Duodenal mucosa (tissue), 2 donors: ENCODE measurements around the gene IMPDH2.

Source experiments
- H3K27ac ChIP-seq: one replicate; pipeline ENCODE4 v1.7.0; 2013; ENCODE audit warnings: low read depth, low read length
- H3K27me3 ChIP-seq, 2 donors: one replicate each; pipeline ENCODE4 v1.7.0; 2013; ENCODE audit warnings: low read length in 2 of 2, control low read depth in 1 of 2; ENCODE audit not compliant: insufficient read depth in 2 of 2, control insufficient read depth in 1 of 2
- H3K36me3 ChIP-seq, 2 donors: one replicate each; pipeline ENCODE4 v1.7.0; 2013; ENCODE audit warnings: low read length in 2 of 2, control low read depth in 1 of 2; ENCODE audit not compliant: insufficient read depth in 2 of 2, control insufficient read depth in 1 of 2
- H3K4me1 ChIP-seq, 2 donors: one replicate each; pipeline ENCODE4 v1.7.0; 2013; ENCODE audit warnings: low read length in 2 of 2, control low read depth in 1 of 2; ENCODE audit not compliant: insufficient read depth in 2 of 2, control insufficient read depth in 1 of 2
- H3K4me3 ChIP-seq, 2 donors: one replicate each; pipeline ENCODE4 v1.7.0; 2013; ENCODE audit warnings: low read length in 2 of 2, low read depth in 1 of 2
- H3K9ac ChIP-seq, 2 donors: one replicate each; pipeline ENCODE4 v1.7.0; 2013; ENCODE audit warnings: low read length in 2 of 2, low read depth in 1 of 2
- H3K9me3 ChIP-seq, 2 donors: one replicate each; pipeline ENCODE4 v1.7.0; 2013; ENCODE audit warnings: low read length in 2 of 2, control low read depth in 1 of 2; ENCODE audit not compliant: control insufficient read depth in 1 of 2

Gene IMPDH2

GRCh38 chr3:49030321-49030720 lies 1.1 kb upstream of the IMPDH2 start:
- Histone ChIP-seq H3K9ac (no peak overlapping the region), H3K4me3 (no peak overlapping the region), H3K9me3 (no peaks in the 10 kb centered on the region), H3K4me1 (peaks cover 18 to 24% of the 10 kb centered on the region in 2 donors), H3K36me3 (peaks cover 39 to 67% of the 10 kb centered on the region in 2 donors), H3K27me3 (no peaks in the 10 kb centered on the region), H3K27ac (no peak overlapping the region)

GRCh38 chr3:49029563-49029884 lies 326 bp upstream of the IMPDH2 start:
- Histone ChIP-seq H3K4me1 (peaks cover 20 to 30% of the 10 kb centered on the region in 2 donors), H3K9ac (peak overlapping the region; percentile 75 to 98), H3K27ac (peak overlapping the region; percentile 80), H3K27me3 (no peaks in the 10 kb centered on the region), H3K9me3 (no peaks in the 10 kb centered on the region), H3K4me3 (peak overlapping the region; percentile 64 to 90), H3K36me3 (peaks cover 47 to 67% of the 10 kb centered on the region in 2 donors)

GRCh38 chr3:49028298-49028672 lies 913 bp downstream of the IMPDH2 start:
- H3K4me3 ChIP-seq, result peak overlapping the region; percentile 64 to 90
- H3K4me1 ChIP-seq, result peaks cover 20 to 39% of the 10 kb centered on the region in 2 donors
- H3K9me3 ChIP-seq, result no peaks in the 10 kb centered on the region
- peak overlapping the region; percentile 75 to 98 for H3K9ac ChIP-seq
- H3K36me3 ChIP-seq, result peaks cover 51 to 68% of the 10 kb centered on the region in 2 donors
- H3K27ac ChIP-seq, result no peak overlapping the region
- H3K27me3 ChIP-seq, result no peaks in the 10 kb centered on the region

- H3K36me3 ChIP-seq, result peaks cover 45 to 61% of the 10 kb centered on the region in 2 donors
- H3K27ac ChIP-seq, result no peak overlapping the region
- no peak overlapping the region for H3K4me3 ChIP-seq
- H3K27me3 ChIP-seq, result no peaks in the 10 kb centered on the region
- H3K4me1 ChIP-seq, result peaks cover 27 to 45% of the 10 kb centered on the region in 2 donors
- H3K9me3 ChIP-seq, result no peaks in the 10 kb centered on the region
- H3K9ac ChIP-seq, result peak overlapping the region in 1 of 2 donors; percentile 75
Measured at GRCh38 chr3:49027634-49028033, 1.6 kb downstream of the IMPDH2 start.

GRCh38 chr3:49026536-49026935 lies 2.7 kb downstream of the IMPDH2 start:
- Histone ChIP-seq H3K36me3 (peaks cover 34 to 50% of the 10 kb centered on the region in 2 donors), H3K4me1 (peaks cover 29 to 48% of the 10 kb centered on the region in 2 donors), H3K9ac (no peak overlapping the region), H3K27me3 (no peaks in the 10 kb centered on the region), H3K27ac (no peak overlapping the region), H3K4me3 (no peak overlapping the region), H3K9me3 (no peaks in the 10 kb centered on the region)

- H3K27me3 ChIP-seq, result no peaks in the 10 kb centered on the region
- peak overlapping the region in 1 of 2 donors; percentile 5 for H3K4me3 ChIP-seq
- H3K9ac ChIP-seq, result no peak overlapping the region
- no peaks in the 10 kb centered on the region for H3K9me3 ChIP-seq
- H3K36me3 ChIP-seq, result peaks cover 31 to 45% of the 10 kb centered on the region in 2 donors
- no peak overlapping the region for H3K27ac ChIP-seq
- H3K4me1 ChIP-seq, result peaks cover 29 to 48% of the 10 kb centered on the region in 2 donors
Measured at GRCh38 chr3:49025793-49026520, 3.2 kb downstream of the IMPDH2 start.

- peaks cover 32 to 53% of the 10 kb centered on the region in 2 donors for H3K4me1 ChIP-seq
- H3K27ac ChIP-seq, result no peak overlapping the region
Measured at GRCh38 chr3:49025005-49025792, 4.0 kb downstream of the IMPDH2 start.

GRCh38 chr3:49024449-49024848 lies 4.7 kb downstream of the IMPDH2 start:
- H3K9ac ChIP-seq, result no peak overlapping the region

More at GRCh38 chr3:49025005-49025792, 4.0 kb downstream of the IMPDH2 start:
- H3K4me3 ChIP-seq, result no peak overlapping the region
- no peaks in the 10 kb centered on the region for H3K27me3 ChIP-seq
- H3K36me3 ChIP-seq, result peaks cover 28 to 39% of the 10 kb centered on the region in 2 donors
- peak overlapping the region in 1 of 2 donors; percentile 7 for H3K9ac ChIP-seq
- no peaks in the 10 kb centered on the region for H3K9me3 ChIP-seq

GRCh38 chr3:49023775-49024174 lies 5.4 kb downstream of the IMPDH2 start:
- Histone ChIP-seq H3K9ac (no peak overlapping the region), H3K4me1 (peaks cover 38 to 60% of the 10 kb centered on the region in 2 donors), H3K4me3 (no peak overlapping the region), H3K9me3 (no peaks in the 10 kb centered on the region), H3K27ac (no peak overlapping the region), H3K36me3 (peaks cover 28 to 37% of the 10 kb centered on the region in 2 donors), H3K27me3 (no peaks in the 10 kb centered on the region)

More at GRCh38 chr3:49024449-49024848, 4.7 kb downstream of the IMPDH2 start:
- Histone ChIP-seq H3K36me3 (peaks cover 28 to 37% of the 10 kb centered on the region in 2 donors), H3K4me1 (peaks cover 39 to 60% of the 10 kb centered on the region in 2 donors), H3K4me3 (no peak overlapping the region), H3K27me3 (no peaks in the 10 kb centered on the region), H3K27ac (no peak overlapping the region), H3K9me3 (no peaks in the 10 kb centered on the region)

- Histone ChIP-seq H3K27me3 (no peaks in the 10 kb centered on the region), H3K9ac (peak overlapping the region; percentile 96 to 97), H3K9me3 (no peaks in the 10 kb centered on the region), H3K27ac (peak overlapping the region; percentile 100), H3K4me1 (peaks cover 28 to 56% of the 10 kb centered on the region in 2 donors), H3K4me3 (peak overlapping the region; percentile 95 to 98), H3K36me3 (peaks cover 28 to 37% of the 10 kb centered on the region in 2 donors)
Measured at GRCh38 chr3:49022688-49023171, 6.5 kb downstream of the IMPDH2 start.
